ENCODE results near the gene TRAIP. TPM values are rescaled to one million over a fixed set of nuclear protein-coding genes. Genes with fewer than 3 reads are reported as not detected.

Gene TRAIP
- total RNA-seq, 2 donors from 2014 or later: 2.8 to 7.7 TPM

DNA sequence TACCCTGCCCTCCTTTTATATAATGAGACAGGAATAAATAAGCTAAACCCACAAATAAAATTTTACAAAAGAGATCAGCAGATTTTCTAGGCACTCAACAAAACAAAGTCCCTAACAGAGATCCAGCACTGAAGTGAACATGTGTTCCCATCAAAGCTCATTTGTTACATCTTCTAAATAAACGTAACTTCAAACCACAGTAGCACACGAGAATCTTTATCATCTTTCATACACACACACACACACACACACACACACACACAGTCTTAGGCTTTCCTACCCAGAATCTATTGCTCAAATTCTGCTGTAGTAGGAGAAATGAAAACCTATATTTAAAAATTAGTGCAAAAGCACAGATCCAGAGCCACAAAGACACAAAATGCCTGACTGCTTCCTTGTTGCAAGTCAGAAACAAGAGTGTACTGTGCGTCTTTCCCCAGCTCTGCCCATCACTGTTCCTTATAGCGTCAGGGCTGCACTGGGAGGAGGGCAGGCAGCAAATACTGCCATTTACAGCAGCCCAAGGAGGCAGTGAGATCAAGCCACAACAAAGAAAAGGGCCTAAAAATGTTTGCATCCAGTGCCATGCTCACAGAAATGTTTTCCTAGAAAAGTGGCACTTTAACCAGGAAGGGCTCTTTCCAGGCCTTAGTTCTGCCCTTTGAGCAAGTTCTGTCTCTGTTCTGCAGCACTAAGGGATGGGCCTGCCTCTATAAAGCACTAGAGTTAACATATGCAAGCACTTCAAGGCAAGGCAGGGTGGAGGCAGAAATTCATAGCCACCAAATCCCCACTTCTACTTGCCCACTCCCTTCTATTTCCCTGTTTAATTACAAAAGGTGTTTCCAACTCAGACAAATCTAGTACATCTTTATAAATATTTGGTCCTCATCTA lies 76.0 kb downstream of the TRAIP start:
- TF ChIP-seq, protein P1, sequence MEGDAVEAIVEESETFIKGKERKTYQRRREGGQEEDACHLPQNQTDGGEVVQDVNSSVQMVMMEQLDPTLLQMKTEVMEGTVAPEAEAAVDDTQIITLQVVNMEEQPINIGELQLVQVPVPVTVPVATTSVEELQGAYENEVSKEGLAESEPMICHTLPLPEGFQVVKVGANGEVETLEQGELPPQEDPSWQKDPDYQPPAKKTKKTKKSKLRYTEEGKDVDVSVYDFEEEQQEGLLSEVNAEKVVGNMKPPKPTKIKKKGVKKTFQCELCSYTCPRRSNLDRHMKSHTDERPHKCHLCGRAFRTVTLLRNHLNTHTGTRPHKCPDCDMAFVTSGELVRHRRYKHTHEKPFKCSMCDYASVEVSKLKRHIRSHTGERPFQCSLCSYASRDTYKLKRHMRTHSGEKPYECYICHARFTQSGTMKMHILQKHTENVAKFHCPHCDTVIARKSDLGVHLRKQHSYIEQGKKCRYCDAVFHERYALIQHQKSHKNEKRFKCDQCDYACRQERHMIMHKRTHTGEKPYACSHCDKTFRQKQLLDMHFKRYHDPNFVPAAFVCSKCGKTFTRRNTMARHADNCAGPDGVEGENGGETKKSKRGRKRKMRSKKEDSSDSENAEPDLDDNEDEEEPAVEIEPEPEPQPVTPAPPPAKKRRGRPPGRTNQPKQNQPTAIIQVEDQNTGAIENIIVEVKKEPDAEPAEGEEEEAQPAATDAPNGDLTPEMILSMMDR (IDR thresholded peaks at IDR 0.05): no peak
- no peak for DNase-seq (ENCODE audit: low spot score)
- 54% methylated on average over 4 of the region's 4 CpGs for WGBS
- Histone ChIP-seq H3K4me3 (no peak overlapping the region), H3K9me3 (no peaks in the 10 kb centered on the region), H3K27ac (no peak overlapping the region), H3K27me3 (replicated peaks; ENCODE audit: insufficient read depth) (no peaks in the 10 kb centered on the region), H3K36me3 (no peaks in the 10 kb centered on the region), H3K4me1 (replicated peaks) (peaks cover 11% of the 10 kb centered on the region)
- intact Hi-C loops (cut with DNase I): no loop called here

DNA sequence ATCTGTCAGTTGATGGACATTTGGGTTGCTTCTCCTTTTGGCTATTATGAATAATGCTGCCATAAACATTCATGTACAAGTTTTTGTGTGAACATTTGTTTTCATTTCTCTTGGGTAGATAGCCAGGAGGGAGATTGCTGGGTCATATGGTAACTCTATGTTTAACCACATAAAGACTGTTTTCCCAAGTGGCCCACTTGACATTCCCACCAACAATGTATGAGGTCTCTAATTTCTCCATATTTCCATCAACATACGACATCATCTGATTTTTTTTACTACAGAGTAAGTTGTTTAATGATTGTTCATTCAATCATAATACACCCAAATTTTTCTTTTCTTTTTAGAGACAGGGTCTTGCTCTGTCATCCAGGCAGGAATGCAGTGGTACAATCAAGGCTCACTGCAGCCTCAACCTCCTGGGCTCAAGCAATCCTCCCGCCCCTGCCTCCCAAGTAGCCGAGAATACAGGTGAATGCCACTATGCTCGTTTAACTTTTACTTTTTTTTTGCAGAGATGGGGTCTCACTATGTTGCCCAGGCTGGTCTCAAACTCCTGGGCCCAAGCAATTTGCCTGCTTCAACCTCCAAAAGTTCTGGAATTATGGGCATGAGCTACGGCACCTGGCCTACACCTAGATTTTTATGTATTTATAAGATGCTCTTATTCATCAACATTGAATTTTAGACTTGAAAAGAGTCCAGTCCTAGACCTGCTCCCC lies 76.8 kb downstream of the TRAIP start:
- H3K4me1 ChIP-seq (replicated peaks): peaks cover 7% of the 10 kb centered on the region
- H3K27ac ChIP-seq: no peak overlapping the region
- no peaks in the 10 kb centered on the region for H3K27me3 ChIP-seq (replicated peaks; ENCODE audit: insufficient read depth)
- no peak overlapping the region for H3K4me3 ChIP-seq
- intact Hi-C loops (cut with DNase I): no loop called here
- TF ChIP-seq POLR2AphosphoS5 (IDR thresholded peaks at IDR 0.05) (no peak), POLR2A (IDR thresholded peaks at IDR 0.05) (no peak)
- TF ChIP-seq, protein P1 (IDR thresholded peaks at IDR 0.05): no peak
- no peaks in the 10 kb centered on the region for H3K36me3 ChIP-seq
- 88% methylated on average over 5 of the region's 5 CpGs for WGBS
- no peak for DNase-seq (ENCODE audit: low spot score)
- H3K9me3 ChIP-seq: no peaks in the 10 kb centered on the region

Small RNAs within 50 kb of the gene (microRNA-seq; reads per million reads assigned to microRNA genes)
- 0.67 reads per million for gene MIR5193

Small RNAs within 50 kb of the gene (small RNA-seq; reads per million reads assigned to genes)
- gene RN7SL217P: 0 reads per million in 2 donors

Other genes starting within 250 kb of the TRAIP start
- 100 to 1,000 TPM in 1 of 2 donors, 10 to 100 TPM in 1; 84.4 to 116 TPM for gene APEH, start 182.2 kb downstream of the TRAIP start, total RNA-seq
- gene MST1, start 167.1 kb downstream of the TRAIP start, total RNA-seq: 10 to 100 TPM; 10.2 to 32.2 TPM
- 10 to 100 TPM; 24.9 to 58.3 TPM for gene RNF123, start 167.0 kb downstream of the TRAIP start, total RNA-seq
- gene AMIGO3, start 136.9 kb downstream of the TRAIP start, total RNA-seq: 10 to 100 TPM in 1 of 2 donors, 1 to 10 TPM in 1; 1.4 to 12.4 TPM
- 10 to 100 TPM; 28.8 to 60.1 TPM for gene GMPPB, start 132.6 kb downstream of the TRAIP start, total RNA-seq
- gene IP6K1, start 70.0 kb downstream of the TRAIP start, total RNA-seq: 100 to 1,000 TPM in 1 of 2 donors, 10 to 100 TPM in 1; 46.5 to 119 TPM
- not detected for gene CDHR4, start 56.7 kb downstream of the TRAIP start, total RNA-seq
- 1 to 10 TPM; 4.0 to 8.1 TPM for gene INKA1, start 53.3 kb downstream of the TRAIP start, total RNA-seq
- gene UBA7, start 42.6 kb downstream of the TRAIP start, total RNA-seq: 10 to 100 TPM; 50.5 to 96.9 TPM
- gene CAMKV, start 13.3 kb upstream of the TRAIP start, total RNA-seq: under 1 TPM in 1 of 2 donors, not detected in 1; 0.97 TPM
- gene MST1R, start 47.3 kb upstream of the TRAIP start, total RNA-seq: 1 to 10 TPM; 1.5 to 5.5 TPM
- 10 to 100 TPM in 1 of 2 donors, 1 to 10 TPM in 1; 7.8 to 12.0 TPM for gene MON1A, start 73.2 kb upstream of the TRAIP start, total RNA-seq
- 100 to 1,000 TPM in 1 of 2 donors, 10 to 100 TPM in 1; 53.1 to 176 TPM for gene RBM6, start 83.6 kb upstream of the TRAIP start, total RNA-seq
- 100 to 1,000 TPM; 135 to 260 TPM for gene RBM5, start 232.4 kb upstream of the TRAIP start, total RNA-seq

Measured in prostate gland (tissue), 2 donors.